AG04449 (cell line): Measurements from ENCODE around the gene AQP12A.
"Not testable (repeated sequence)": the region's sequence is repeated elsewhere in the genome, so short reads cannot be mapped to it uniquely, and the experiment has no call there.

Source experiments
- CTCF ChIA-PET: fragments of 350-600 bp; formaldehyde crosslinking; extraction: SDS; loops from one replicate; lab custom pipeline; 2021; ENCODE audit warnings: antibody characterized with exemption; lab: Yijun Ruan, JAX
- POLR2A ChIA-PET: fragments of 400-600, 350-600 bp; formaldehyde crosslinking; extraction: SDS; loops from one replicate; lab custom pipeline; 2020; ENCODE audit warnings: antibody characterized with exemption, inconsistent platforms; lab: Yijun Ruan, JAX
- DNase-seq: peaks from one replicate; pipeline ENCODE4 v3.0.0-alpha.2; 2010; ENCODE audit warnings: low read depth, low spot score
- H3K4me3 ChIP-seq: 2 replicates; pipeline ENCODE4 v1.5.1; 2011; ENCODE audit warnings: low read depth, mild to moderate bottlenecking, control low read depth, low read length
- TF ChIP-seq, protein P1 (sequence below): IDR thresholded peaks from one replicate; pipeline ENCODE4 v1.5.1; 2011; ENCODE audit warnings: mild to moderate bottlenecking, moderate library complexity, low read length, control low read depth, inconsistent platforms; ENCODE audit not compliant: insufficient read depth; ENCODE audit errors: missing control alignments

AQP12A gene, protein sequence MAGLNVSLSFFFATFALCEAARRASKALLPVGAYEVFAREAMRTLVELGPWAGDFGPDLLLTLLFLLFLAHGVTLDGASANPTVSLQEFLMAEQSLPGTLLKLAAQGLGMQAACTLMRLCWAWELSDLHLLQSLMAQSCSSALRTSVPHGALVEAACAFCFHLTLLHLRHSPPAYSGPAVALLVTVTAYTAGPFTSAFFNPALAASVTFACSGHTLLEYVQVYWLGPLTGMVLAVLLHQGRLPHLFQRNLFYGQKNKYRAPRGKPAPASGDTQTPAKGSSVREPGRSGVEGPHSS

DNA sequence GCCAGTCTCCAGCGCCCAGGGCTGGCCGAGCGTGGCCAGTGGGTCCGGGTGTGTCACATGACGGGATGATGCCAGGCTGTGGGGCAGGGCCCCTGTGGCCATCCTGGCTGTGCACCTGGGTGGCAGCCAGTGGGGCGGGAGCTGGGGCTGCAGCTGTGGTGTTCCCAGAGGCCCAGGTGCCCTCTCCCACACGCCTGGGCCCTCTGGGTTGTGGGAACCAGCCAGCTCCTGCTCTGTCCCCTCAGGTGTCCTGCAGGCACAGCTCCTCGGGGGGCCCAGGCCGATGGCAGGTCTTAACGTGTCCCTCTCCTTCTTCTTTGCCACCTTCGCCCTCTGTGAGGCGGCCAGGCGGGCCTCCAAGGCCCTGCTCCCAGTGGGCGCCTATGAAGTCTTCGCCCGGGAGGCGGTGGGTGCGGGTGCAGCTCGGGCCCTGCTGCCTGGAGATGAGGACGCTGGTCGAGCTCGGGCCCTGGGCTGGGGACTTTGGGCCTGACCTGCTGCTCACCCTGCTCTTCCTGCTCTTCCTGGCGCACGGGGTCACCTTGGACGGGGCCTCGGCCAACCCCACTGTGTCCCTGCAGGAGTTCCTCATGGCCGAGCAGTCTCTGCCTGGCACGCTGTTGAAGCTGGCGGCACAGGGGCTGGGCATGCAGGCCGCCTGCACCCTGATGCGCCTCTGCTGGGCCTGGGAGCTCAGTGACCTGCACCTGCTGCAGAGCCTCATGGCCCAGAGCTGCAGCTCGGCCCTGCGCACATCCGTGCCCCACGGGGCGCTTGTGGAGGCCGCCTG lies at the start of gene AQP12A:
Gene AQP12A, plus strand, starts transcription at position 236 of the 790 bp plus-strand sequence. Its CDS starts 48 bp downstream, at position 284.
- CTCF ChIA-PET, H3K4me3 ChIP-seq, DNase-seq, POLR2A ChIA-PET: not testable (repeated sequence)

DNA sequence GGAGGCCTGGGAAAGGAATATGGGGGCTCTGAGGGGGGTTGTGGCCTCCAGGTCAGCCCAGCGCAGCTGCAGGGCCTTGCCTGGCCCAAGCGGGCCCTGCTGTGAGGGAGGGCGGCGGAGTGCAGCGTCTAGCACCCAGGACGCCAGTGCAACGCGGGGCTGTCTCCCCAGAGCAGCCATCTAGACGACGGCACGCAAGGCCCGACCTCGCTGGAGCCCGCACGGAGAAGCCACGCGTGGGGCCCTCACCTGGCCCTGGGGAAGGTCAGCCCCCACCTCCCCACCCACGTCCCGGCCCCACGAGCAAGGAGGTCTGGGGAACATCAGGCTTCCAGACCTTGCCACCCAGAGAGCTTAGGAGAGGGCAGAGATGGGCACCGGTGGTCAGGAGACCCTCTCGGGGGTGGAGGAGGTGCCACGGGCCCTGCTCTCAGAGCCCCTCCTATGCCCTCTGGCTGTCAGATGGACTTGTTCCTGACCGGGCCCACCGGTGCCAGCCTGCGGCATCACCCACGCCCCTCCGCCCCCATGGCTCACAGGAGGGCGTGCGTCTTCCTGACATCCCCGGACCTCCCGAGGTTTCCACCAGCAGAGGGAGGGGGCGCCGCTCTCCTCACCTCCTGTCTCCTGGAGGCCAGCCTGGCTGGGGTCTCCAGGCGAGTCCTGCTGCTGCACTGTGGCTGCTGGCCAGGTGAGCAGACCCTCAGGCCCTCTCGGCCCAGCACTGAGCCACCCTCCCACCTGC lies 49.4 kb upstream of the AQP12A start:
- H3K4me3 ChIP-seq: no peak overlapping the region
- POLR2A ChIA-PET: no interaction called here
- no peak for DNase-seq
- TF ChIP-seq, protein P1, sequence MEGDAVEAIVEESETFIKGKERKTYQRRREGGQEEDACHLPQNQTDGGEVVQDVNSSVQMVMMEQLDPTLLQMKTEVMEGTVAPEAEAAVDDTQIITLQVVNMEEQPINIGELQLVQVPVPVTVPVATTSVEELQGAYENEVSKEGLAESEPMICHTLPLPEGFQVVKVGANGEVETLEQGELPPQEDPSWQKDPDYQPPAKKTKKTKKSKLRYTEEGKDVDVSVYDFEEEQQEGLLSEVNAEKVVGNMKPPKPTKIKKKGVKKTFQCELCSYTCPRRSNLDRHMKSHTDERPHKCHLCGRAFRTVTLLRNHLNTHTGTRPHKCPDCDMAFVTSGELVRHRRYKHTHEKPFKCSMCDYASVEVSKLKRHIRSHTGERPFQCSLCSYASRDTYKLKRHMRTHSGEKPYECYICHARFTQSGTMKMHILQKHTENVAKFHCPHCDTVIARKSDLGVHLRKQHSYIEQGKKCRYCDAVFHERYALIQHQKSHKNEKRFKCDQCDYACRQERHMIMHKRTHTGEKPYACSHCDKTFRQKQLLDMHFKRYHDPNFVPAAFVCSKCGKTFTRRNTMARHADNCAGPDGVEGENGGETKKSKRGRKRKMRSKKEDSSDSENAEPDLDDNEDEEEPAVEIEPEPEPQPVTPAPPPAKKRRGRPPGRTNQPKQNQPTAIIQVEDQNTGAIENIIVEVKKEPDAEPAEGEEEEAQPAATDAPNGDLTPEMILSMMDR: no peak
- CTCF ChIA-PET: no interaction called here

DNA sequence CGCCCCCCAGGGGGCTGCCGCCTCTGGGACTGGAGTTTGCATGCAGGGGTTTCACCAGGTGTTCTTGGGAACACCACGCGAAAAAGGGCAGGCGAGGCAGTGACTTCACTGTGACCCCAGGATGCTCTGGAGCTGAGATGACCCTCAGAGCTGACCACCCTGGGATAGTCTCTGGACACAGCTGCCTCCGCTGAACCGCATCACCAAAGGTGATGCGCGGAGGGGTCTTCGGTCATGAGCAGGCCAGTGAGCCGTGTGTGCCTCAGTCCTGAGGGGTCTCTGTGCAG lies 48.9 kb upstream of the AQP12A start:
- POLR2A ChIA-PET: no interaction called here
- TF ChIP-seq, protein P1: no peak
- CTCF ChIA-PET: no interaction called here

DNA sequence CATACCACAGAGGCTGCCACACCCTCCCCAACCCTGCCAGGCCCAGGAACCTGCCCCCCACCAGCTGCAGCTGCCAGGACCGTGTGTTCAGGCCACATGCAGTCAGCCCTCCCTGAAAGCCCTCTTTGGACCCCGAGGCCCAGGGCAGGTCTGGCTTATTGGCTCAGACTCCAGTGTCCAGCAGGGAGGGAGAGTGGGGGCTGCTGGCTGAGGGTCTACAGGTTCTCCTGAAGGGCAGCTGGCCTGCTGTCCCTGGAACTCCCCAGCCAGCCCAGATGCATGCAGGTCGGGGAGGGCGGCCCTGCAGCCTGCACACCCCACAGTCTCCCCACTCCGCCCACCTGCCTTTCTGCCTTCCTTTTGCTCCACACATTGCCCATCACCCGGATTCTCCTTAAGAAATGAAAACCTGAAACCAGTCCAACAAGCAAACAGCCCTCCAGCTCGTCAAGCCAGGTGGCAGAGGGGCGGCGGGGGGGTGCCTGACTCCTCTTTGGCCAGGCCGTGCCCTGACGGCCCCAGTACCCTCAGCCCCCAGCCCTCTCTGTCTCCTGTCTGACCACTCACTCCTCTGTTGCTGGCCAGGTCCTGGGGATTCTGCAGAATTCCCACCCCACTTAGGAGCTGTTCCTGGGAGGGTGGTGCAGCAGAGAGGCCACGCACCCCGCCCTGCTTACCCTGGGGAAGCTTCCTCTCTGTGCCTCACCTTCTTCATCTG lies 48.4 kb upstream of the AQP12A start:
- CTCF ChIA-PET: interaction anchor here (1.1 to 1.5 kb wide), 2 partner anchors 13 to 197 kb away, joined by 3 read pairs; no protein-coding TSS in a partner anchor
- POLR2A ChIA-PET: no interaction called here
- TF ChIP-seq, protein P1: no peak
- no peak overlapping the region for H3K4me3 ChIP-seq
- DNase-seq: no peak

More for the DNA sequence above, 48.9 kb upstream of the AQP12A start:
- DNase-seq: no peak
- no peak overlapping the region for H3K4me3 ChIP-seq

DNA sequence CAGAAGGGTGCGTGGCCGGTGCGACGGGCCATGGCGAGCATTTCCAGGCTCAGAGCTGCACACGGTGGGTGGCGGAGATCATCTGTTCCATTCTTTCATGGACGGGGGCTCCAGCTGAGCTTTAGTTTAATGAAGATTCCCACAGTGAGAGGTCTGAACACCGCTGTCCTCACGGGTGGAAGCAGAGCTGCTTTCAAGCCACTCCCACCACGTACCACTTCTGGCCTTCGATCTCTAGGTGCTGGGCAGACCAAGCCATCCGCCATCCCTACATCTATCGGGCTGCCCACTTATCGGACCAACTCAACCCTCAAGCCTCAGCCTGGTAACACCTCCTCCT lies 47.9 kb upstream of the AQP12A start:
- no peak for DNase-seq
- TF ChIP-seq, protein P1: no peak
- POLR2A ChIA-PET: no interaction called here
- CTCF ChIA-PET: interaction anchor here (1.1 to 1.5 kb wide), 2 partner anchors 13 to 197 kb away, joined by 3 read pairs; no protein-coding TSS in a partner anchor
- no peak overlapping the region for H3K4me3 ChIP-seq

DNA sequence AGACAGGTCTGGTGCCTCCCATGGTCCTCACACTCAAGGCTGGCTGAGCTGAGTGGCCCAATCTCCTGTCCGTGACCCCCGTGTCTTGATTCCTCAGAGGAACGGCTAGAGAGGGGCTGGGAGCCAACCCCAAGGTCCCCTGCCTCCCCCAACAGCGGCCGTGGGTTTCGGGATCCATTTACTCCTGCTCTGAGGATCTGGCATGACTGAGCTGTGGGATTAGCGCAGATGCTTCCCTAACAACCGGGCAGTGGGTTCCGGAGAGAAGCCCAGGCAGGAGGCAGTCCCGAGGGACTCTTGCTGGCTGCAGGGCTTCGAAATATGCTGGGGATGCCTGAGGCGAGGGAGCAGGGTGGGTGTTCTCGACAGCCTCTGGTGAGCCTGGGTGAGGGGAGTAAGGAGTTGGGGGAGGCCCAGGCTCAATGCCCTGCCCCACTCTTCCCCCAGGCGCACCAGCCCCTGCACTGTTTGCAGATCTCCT lies 47.5 kb upstream of the AQP12A start:
- no peak overlapping the region for H3K4me3 ChIP-seq
- TF ChIP-seq, protein P1: no peak
- POLR2A ChIA-PET: no interaction called here
- DNase-seq: no peak
- CTCF ChIA-PET: interaction anchor here (1.1 to 1.5 kb wide), 2 partner anchors 12 to 196 kb away, joined by 3 read pairs; no protein-coding TSS in a partner anchor
